ENCODE data around the gene FBXO44. TPM values are rescaled to one million over a fixed set of nuclear protein-coding genes. Genes with fewer than 3 reads are reported as not detected.

The FBXO44 gene
- total RNA-seq, 1 experiment from 2014 or later, result 70.8 TPM

DNA sequence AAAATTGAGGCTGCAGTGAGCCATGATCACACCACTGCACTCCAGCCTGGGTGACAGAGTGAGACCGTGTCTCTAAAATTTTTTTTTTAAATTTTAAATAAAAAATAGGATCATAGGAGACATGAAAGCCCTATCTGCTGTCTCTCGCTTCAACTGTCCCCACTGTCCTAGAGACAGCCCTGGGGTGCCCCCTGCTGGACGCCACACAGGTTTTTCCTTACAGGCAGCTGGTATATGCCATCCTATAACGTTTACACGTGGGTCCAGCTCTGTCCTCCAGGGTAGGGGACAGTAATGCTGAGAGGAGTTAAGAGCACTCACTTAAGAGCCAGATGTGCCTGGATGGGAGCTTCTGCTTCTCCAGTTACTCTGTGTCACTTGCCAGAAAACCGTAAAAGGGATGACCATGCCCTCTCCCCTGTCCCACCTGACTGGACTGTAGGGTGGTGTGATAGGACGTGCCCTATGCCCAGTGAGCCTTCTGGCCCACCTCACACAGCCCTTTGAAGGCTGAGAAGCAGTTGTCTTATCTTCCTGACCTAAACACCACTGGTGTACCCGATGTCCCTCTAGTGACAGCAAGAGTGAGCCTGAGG, 8.9 kb upstream of the FBXO44 start:
- Histone ChIP-seq H3K4me1 (ENCODE audit: control insufficient read depth, insufficient read depth, low read length) (peaks cover 13% of the 10 kb centered on the region), H3K27ac (ENCODE audit: low read length) (no peak overlapping the region), H3K36me3 (ENCODE audit: control insufficient read depth, insufficient read depth, low read length) (no peaks in the 10 kb centered on the region), H3K9me3 (ENCODE audit: control insufficient read depth, insufficient read depth, low read depth, low read length) (no peaks in the 10 kb centered on the region), H3K4me3 (ENCODE audit: low read depth in 2 of 2, low read length in 2 of 2) (no peak overlapping the region), H3K27me3 (ENCODE audit: control insufficient read depth, insufficient read depth, low read length) (no peaks in the 10 kb centered on the region)
- ChIA-PET CTCF (interaction anchor here (0.5 to 1.2 kb wide), 10 partner anchors 13 to 608 kb away, joined by 3 to 6 read pairs (median 3); partner anchors contain the start of gene FBXO6), POLR2A (no interaction called here)
- TF ChIP-seq SIN3A (IDR thresholded peaks at IDR 0.05; ENCODE audit: borderline replicate concordance, insufficient read depth, low read depth, low read length) (no peak), POLR2AphosphoS5 (IDR thresholded peaks at IDR 0.05; ENCODE audit: low read depth, low read length) (no peak), TCF7L2 (IDR thresholded peaks at IDR 0.05; ENCODE audit: low read depth, low read length) (no peak)
- TF ChIP-seq, protein P1, sequence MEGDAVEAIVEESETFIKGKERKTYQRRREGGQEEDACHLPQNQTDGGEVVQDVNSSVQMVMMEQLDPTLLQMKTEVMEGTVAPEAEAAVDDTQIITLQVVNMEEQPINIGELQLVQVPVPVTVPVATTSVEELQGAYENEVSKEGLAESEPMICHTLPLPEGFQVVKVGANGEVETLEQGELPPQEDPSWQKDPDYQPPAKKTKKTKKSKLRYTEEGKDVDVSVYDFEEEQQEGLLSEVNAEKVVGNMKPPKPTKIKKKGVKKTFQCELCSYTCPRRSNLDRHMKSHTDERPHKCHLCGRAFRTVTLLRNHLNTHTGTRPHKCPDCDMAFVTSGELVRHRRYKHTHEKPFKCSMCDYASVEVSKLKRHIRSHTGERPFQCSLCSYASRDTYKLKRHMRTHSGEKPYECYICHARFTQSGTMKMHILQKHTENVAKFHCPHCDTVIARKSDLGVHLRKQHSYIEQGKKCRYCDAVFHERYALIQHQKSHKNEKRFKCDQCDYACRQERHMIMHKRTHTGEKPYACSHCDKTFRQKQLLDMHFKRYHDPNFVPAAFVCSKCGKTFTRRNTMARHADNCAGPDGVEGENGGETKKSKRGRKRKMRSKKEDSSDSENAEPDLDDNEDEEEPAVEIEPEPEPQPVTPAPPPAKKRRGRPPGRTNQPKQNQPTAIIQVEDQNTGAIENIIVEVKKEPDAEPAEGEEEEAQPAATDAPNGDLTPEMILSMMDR (IDR thresholded peaks at IDR 0.05), result peak; percentile 94
- TF ChIP-seq, protein P2, sequence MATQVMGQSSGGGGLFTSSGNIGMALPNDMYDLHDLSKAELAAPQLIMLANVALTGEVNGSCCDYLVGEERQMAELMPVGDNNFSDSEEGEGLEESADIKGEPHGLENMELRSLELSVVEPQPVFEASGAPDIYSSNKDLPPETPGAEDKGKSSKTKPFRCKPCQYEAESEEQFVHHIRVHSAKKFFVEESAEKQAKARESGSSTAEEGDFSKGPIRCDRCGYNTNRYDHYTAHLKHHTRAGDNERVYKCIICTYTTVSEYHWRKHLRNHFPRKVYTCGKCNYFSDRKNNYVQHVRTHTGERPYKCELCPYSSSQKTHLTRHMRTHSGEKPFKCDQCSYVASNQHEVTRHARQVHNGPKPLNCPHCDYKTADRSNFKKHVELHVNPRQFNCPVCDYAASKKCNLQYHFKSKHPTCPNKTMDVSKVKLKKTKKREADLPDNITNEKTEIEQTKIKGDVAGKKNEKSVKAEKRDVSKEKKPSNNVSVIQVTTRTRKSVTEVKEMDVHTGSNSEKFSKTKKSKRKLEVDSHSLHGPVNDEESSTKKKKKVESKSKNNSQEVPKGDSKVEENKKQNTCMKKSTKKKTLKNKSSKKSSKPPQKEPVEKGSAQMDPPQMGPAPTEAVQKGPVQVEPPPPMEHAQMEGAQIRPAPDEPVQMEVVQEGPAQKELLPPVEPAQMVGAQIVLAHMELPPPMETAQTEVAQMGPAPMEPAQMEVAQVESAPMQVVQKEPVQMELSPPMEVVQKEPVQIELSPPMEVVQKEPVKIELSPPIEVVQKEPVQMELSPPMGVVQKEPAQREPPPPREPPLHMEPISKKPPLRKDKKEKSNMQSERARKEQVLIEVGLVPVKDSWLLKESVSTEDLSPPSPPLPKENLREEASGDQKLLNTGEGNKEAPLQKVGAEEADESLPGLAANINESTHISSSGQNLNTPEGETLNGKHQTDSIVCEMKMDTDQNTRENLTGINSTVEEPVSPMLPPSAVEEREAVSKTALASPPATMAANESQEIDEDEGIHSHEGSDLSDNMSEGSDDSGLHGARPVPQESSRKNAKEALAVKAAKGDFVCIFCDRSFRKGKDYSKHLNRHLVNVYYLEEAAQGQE (IDR thresholded peaks at IDR 0.05; ENCODE audit: insufficient read depth in 1 of 2, low read depth in 2 of 2, low read length in 1 of 2), result no peak
- ATAC-seq (peak; percentile 85), DNase-seq (ENCODE audit: low read depth, low spot score) (peak; percentile 45)
- intact Hi-C loops (cut with micrococcal nuclease; ENCODE audit: unreplicated experiment) (loop anchor here (10.0 kb wide), 2 partner anchors 311 to 611 kb away; no protein-coding TSS in a partner anchor), in situ Hi-C loops (cut with HindIII; ENCODE audit: low pct_unique_long_range_greater_than_20kb, low sequenced_read_pairs) (no loop called here)
- BruUV-seq (replicated peaks), result no TSS peak

DNA sequence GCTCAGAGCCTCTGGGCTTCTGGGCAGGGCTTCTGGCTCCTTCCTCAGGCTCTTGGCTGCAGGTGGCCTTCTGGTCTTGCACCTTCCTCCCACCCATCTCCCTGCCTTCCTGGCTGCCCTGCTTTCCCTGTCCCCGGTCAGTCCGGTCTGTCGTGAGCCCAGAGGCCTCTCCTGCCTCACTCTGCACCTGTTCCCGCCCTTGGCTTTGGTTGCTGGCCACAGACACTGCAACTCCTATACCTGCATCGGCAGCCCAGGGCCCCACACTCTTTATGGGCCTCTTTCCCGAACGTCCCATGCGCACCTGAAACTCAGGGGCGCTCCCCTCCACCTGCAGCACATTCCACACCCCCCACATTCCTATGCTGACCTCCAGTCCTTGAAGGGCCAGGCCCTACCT, 8.4 kb upstream of the FBXO44 start:
- TF ChIP-seq POLR2AphosphoS5 (IDR thresholded peaks at IDR 0.05; ENCODE audit: low read depth, low read length), result no peak
- no peak for TF ChIP-seq TCF7L2 (IDR thresholded peaks at IDR 0.05; ENCODE audit: low read depth, low read length)
- TF ChIP-seq, protein P2 (IDR thresholded peaks at IDR 0.05; ENCODE audit: insufficient read depth in 1 of 2, low read depth in 2 of 2, low read length in 1 of 2), result no peak
- TF ChIP-seq, protein P1 (IDR thresholded peaks at IDR 0.05), result no peak
- TF ChIP-seq SIN3A (IDR thresholded peaks at IDR 0.05; ENCODE audit: borderline replicate concordance, insufficient read depth, low read depth, low read length), result no peak
- Histone ChIP-seq H3K9me3 (ENCODE audit: control insufficient read depth, insufficient read depth, low read depth, low read length) (no peaks in the 10 kb centered on the region), H3K27ac (ENCODE audit: low read length) (no peak overlapping the region), H3K27me3 (ENCODE audit: control insufficient read depth, insufficient read depth, low read length) (no peaks in the 10 kb centered on the region), H3K4me1 (ENCODE audit: control insufficient read depth, insufficient read depth, low read length) (peaks cover 18% of the 10 kb centered on the region), H3K4me3 (ENCODE audit: low read depth in 2 of 2, low read length in 2 of 2) (no peak overlapping the region), H3K36me3 (ENCODE audit: control insufficient read depth, insufficient read depth, low read length) (no peaks in the 10 kb centered on the region)
- ATAC-seq, result no peak
- ChIA-PET CTCF (interaction anchor here (0.5 to 1.2 kb wide), 8 partner anchors 14 to 566 kb away, joined by 3 to 6 read pairs (median 3); partner anchors contain the start of gene FBXO6), POLR2A (no interaction called here)
- no peak for DNase-seq (ENCODE audit: low read depth, low spot score)
- in situ Hi-C loops (cut with HindIII; ENCODE audit: low pct_unique_long_range_greater_than_20kb, low sequenced_read_pairs), result no loop called here
- BruUV-seq (replicated peaks), result no TSS peak
- intact Hi-C loops (cut with micrococcal nuclease; ENCODE audit: unreplicated experiment), result loop anchor here (10.0 kb wide), 2 partner anchors 312 to 612 kb away; no protein-coding TSS in a partner anchor

Measured in Panc1 (cell line).